A549 (cell line): ENCODE measurements around the gene ABCB9. TPM values are rescaled to one million over a fixed set of nuclear protein-coding genes. Genes with fewer than 3 reads are reported as not detected.

Source experiments
- ATAC-seq, 2 experiments: fragments of 200-7000 bp in 1 of 2; fragments of >200 bp in 1 of 2; cut with Nextera tagmentation in 1 of 2; cut with Tn5 transposase in 1 of 2; 3 replicates each; pipeline versions ENCODE4 v1.8.0 to v1.9.1; 2018 to 2020; ENCODE audit warnings: mild to moderate bottlenecking in 1 of 2, moderate library complexity in 1 of 2
- CTCF ChIA-PET: fragments of 300-600 bp; sonication (Branson Sonifier 250); formaldehyde crosslinking; extraction: SDS; loops from one replicate; lab custom pipeline; 2021; ENCODE audit warnings: antibody characterized with exemption, inconsistent platforms; lab: Yijun Ruan, JAX
- POLR2A ChIA-PET: fragments of 350-600 bp; formaldehyde crosslinking; extraction: SDS; loops from one replicate; lab custom pipeline; 2021; ENCODE audit warnings: antibody characterized with exemption, inconsistent platforms; lab: Yijun Ruan, JAX
- DNase-seq, 2 experiments: peaks; one replicate each; pipeline versions ENCODE4 v3.0.0 to v3.0.0-alpha.2; 2011 to 2016; ENCODE audit warnings: low read depth in 1 of 2, low spot score in 1 of 2
- FAIRE-seq: peaks from 2 replicates; lab custom pipeline; 2011; peaks lifted over from hg19 to GRCh38; lab: Jason Lieb, UNC
- H3K27ac ChIP-seq, 2 experiments: fragments of >200 bp; sonication (Bioruptor Twin); formaldehyde crosslinking; 3 replicates each; pipeline ENCODE4 v1.5.1; 2016 to 2017
- H3K4me1 ChIP-seq: fragments of >200 bp; sonication (Bioruptor Twin); formaldehyde crosslinking; 3 replicates; pipeline ENCODE4 v1.6.1; 2016
- H3K4me2 ChIP-seq: fragments of >200 bp; sonication (Bioruptor Twin); formaldehyde crosslinking; 3 replicates; pipeline ENCODE4 v1.6.1; 2016
- H3K4me3 ChIP-seq: fragments of >200 bp; sonication (Bioruptor Twin); formaldehyde crosslinking; 3 replicates; pipeline ENCODE4 v1.5.1; 2016
- H3K9me3 ChIP-seq: fragments of >200 bp; sonication (Bioruptor Twin); formaldehyde crosslinking; 3 replicates; pipeline ENCODE4 v1.6.1; 2016
- BCL3 ChIP-seq: fragments of >200 bp; sonication (Bioruptor Twin); formaldehyde crosslinking; IDR thresholded peaks from 3 replicates; pipeline ENCODE4 v1.6.1; 2016
- CHD2 ChIP-seq: fragments of 150-350 bp; IDR thresholded peaks from 2 replicates; pipeline ENCODE4 v1.6.1; 2014; ENCODE audit warnings: low read length; ENCODE audit not compliant: partially characterized antibody
- CHD4 ChIP-seq: fragments of 200-600 bp; sonication (generic); IDR thresholded peaks from 2 replicates; pipeline ENCODE4 v1.6.1; 2016; ENCODE audit warnings: antibody characterized with exemption, mild to moderate bottlenecking, borderline replicate concordance
- EHF ChIP-seq: fragments of 250-450 bp; sonication (Bioruptor Pico); IDR thresholded peaks from 2 replicates; pipeline ENCODE4 v1.5.0; 2020; ENCODE audit warnings: mild to moderate bottlenecking
- ELK1 ChIP-seq: fragments of 150-350 bp; IDR thresholded peaks from 2 replicates; pipeline ENCODE4 v1.6.1; 2014; ENCODE audit warnings: low read depth, mild to moderate bottlenecking, low read length
- FOSB ChIP-seq: fragments of 250-450 bp; sonication (Bioruptor Pico); IDR thresholded peaks from 2 replicates; pipeline ENCODE4 v1.5.0; 2020; ENCODE audit warnings: mild to moderate bottlenecking, moderate library complexity
- FOSL2 ChIP-seq, 2 experiments: fragments of 450-650 bp in 1 of 2; fragments of >200 bp in 1 of 2; sonication (Bioruptor Twin) in 1 of 2; formaldehyde crosslinking; IDR thresholded peaks; 2 replicates each; pipeline versions ENCODE4 v1.5.0 to v1.6.1; 2016 to 2020; ENCODE audit warnings: mild to moderate bottlenecking in 1 of 2, moderate library complexity in 1 of 2
- HEYL ChIP-seq: fragments of 250-450 bp; sonication (Bioruptor Pico); IDR thresholded peaks from 2 replicates; pipeline ENCODE4 v1.8.0; 2021; ENCODE audit warnings: mild to moderate bottlenecking, moderate library complexity
- HOXB13 ChIP-seq: fragments of 250-450 bp; sonication (Bioruptor Pico); IDR thresholded peaks from 2 replicates; pipeline ENCODE4 v1.5.0; 2020; ENCODE audit warnings: low read depth, mild to moderate bottlenecking, moderate library complexity
- JUNB ChIP-seq: fragments of >200 bp; sonication (Bioruptor Twin); formaldehyde crosslinking; IDR thresholded peaks from 2 replicates; pipeline ENCODE4 v1.6.1; 2016
- KDM1A ChIP-seq: fragments of 200-600 bp; sonication (generic); IDR thresholded peaks from 2 replicates; pipeline ENCODE4 v1.6.1; 2016; ENCODE audit warnings: low read depth, mild to moderate bottlenecking
- MAFK ChIP-seq: fragments of 450-650 bp; IDR thresholded peaks from 2 replicates; pipeline ENCODE4 v1.6.1; 2014; ENCODE audit not compliant: partially characterized antibody
- NFE2L2 ChIP-seq: fragments of 150-350 bp; conservative IDR thresholded peaks from 2 replicates; pipeline ENCODE4 v1.6.1; 2014; ENCODE audit warnings: low read length
- NR3C1 ChIP-seq: fragments of >200 bp; sonication (Bioruptor Twin); formaldehyde crosslinking; IDR thresholded peaks from 3 replicates; pipeline ENCODE4 v1.6.1; 2017
- POLR2A ChIP-seq: IDR thresholded peaks from 2 replicates; pipeline ENCODE4 v1.6.1; 2012; ENCODE audit warnings: mild to moderate bottlenecking, low read length
- RFX5 ChIP-seq: fragments of 450-650 bp; IDR thresholded peaks from 2 replicates; pipeline ENCODE4 v1.7.1; 2014; ENCODE audit warnings: antibody characterized with exemption, mild to moderate bottlenecking, moderate library complexity
- ZC3H11A ChIP-seq: fragments of 450-650 bp; IDR thresholded peaks from 2 replicates; pipeline ENCODE4 v1.6.1; 2014; ENCODE audit warnings: antibody characterized with exemption, mild to moderate bottlenecking
- WGBS: methylation state at CpG from one replicate; pipeline ENCODE4 v1.1.6; 2017; ENCODE audit errors: missing lambda C conversion rate; 5-methylcytosine and 5-hydroxymethylcytosine counted together
- polyA plus RNA-seq, 4 experiments: library from polyadenylated mRNA; depleted of rRNA in 3 of 4; stranded (reverse); fragments of >200 nt; fragmentation: RNase III in 1 of 4; extraction: RNeasy Plus Mini Kit Qiagen cat#74134 plus additional on column Dnase treatment in 1 of 4; gene quantifications; 2 replicates in 3 of 4; 3 replicates in 1 of 4; pipeline ENCODE4 v1.2.3, GENCODE V29; 2011 to 2017
- TF ChIP-seq, protein P1 (sequence below): fragments of >200 bp; sonication (Bioruptor Twin); formaldehyde crosslinking; IDR thresholded peaks from 3 replicates; pipeline ENCODE4 v1.5.1; 2016

The ABCB9 gene
- polyA plus RNA-seq, 2 of the 4 experiments (the other 2 are of a cell fraction), result 2.7 to 5.0 TPM

DNA sequence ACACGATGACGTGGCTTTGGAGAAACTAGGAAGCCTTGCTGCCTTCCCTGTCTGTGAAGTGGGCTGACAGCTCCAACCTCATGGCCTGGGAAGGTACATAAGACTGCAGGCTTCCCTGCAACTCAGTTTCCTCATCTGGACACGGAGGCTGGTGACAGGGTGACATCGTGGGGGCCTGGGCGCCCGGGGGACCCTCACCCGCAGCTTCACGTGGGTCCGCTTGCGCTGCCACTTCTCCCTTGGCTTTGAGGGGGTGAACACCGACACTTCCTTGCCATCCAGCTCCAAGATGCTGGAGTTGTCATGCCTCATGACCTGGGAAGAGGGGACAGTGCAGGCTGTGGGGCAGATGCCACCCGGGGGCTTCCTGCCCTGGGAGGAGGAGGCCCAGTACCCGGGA lies 21.8 kb upstream of the ABCB9 start:
- 86% methylated on average over 12 of the region's 13 CpGs for WGBS
- no peak overlapping the region for H3K27ac ChIP-seq

DNA sequence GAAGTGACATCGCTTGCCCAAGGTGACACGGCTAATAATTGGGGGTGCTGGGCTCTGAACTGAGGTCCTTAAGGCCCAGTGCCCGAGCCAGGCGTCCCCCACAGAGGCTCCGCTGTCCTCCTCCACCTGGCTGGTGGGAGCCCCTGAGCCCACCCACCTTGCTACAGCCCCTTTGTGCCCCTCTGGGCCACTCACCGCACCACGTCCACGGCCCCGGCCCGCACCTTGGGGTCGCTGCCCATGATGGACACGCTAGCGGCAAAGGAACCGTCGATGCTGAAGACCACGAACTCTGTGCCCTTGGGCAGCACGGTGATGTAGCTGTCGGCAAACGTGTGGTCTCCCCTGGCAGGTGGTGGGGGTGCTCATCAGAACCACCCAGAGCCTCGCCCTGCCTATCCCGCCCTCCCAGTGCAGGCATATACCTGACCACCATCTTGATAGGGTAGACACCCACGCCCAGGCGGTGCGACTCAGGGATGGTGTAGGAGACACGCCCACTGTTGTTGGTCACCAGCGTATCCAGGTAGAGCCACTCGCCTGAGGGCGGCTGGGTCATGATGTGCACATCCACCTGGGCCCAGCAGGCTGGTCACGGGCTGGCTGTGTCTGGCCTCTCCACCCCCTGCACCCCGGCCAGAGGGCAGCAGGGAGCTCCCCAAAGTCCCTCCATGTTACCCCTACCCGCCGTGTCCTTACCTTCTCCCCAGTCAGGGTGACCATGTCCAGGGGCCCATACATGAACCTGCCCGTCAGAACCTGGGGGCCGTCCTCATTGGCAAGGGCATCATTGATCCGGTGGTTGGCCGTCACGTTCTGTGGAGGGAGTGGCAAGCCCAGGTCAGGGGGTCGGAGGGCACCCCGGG lies 21.1 kb upstream of the ABCB9 start:
- DNase-seq (no peak), FAIRE-seq (no peak), ATAC-seq (no peak)
- TF ChIP-seq ELK1, result no peak
- TF ChIP-seq HOXB13 (CRISPR knock-in tag), result no peak
- TF ChIP-seq NFE2L2, result no peak
- Histone ChIP-seq H3K4me3 (no peak overlapping the region), H3K4me2 (no peak overlapping the region), H3K4me1 (peaks cover 2% of the 10 kb centered on the region; the same call in 2 of the 3 replicates), H3K9me3 (no peaks in the 10 kb centered on the region), H3K27ac (no peak overlapping the region)
- WGBS, result 94% methylated on average over 35 of the region's 39 CpGs
- ChIA-PET POLR2A (no interaction called here), CTCF (interaction anchor here (1.6 to 9.2 kb wide), 2 partner anchors 194 to 251 kb away, joined by 4 to 37 read pairs; no protein-coding TSS in a partner anchor)

More for the DNA sequence above, 21.8 kb upstream of the ABCB9 start:
- no peak overlapping the region for H3K4me2 ChIP-seq
- no peak for DNase-seq
- H3K9me3 ChIP-seq, result no peaks in the 10 kb centered on the region
- ATAC-seq, result no peak
- no peak for TF ChIP-seq CHD4
- TF ChIP-seq FOSB, result no peak
- TF ChIP-seq MAFK, result no peak
- no peak for TF ChIP-seq KDM1A
- no peak for TF ChIP-seq CHD2
- POLR2A ChIA-PET, result no interaction called here
- CTCF ChIA-PET, result interaction anchor here (0.6 to 9.2 kb wide), 3 partner anchors 29 to 250 kb away, joined by 3 to 37 read pairs (median 3); no protein-coding TSS in a partner anchor
- no peaks in the 10 kb centered on the region for H3K4me1 ChIP-seq
- no peak for FAIRE-seq
- H3K4me3 ChIP-seq, result no peak overlapping the region

GRCh38 chr12:122986258-122986871 lies 20.1 kb upstream of the ABCB9 start:
- CTCF ChIA-PET, result interaction anchor here (1.6 to 9.2 kb wide), 2 partner anchors 193 to 251 kb away, joined by 4 to 37 read pairs; no protein-coding TSS in a partner anchor
- POLR2A ChIA-PET, result no interaction called here
- Histone ChIP-seq H3K9me3 (no peaks in the 10 kb centered on the region), H3K4me2 (no peak overlapping the region), H3K4me1 (peaks cover 10% of the 10 kb centered on the region), H3K27ac (no peak overlapping the region), H3K4me3 (no peak overlapping the region)
- no peak for DNase-seq
- WGBS, result 97% methylated on average over 27 of the region's 40 CpGs
- TF ChIP-seq NR3C1, result no peak
- no peak for ATAC-seq
- FAIRE-seq, result no peak

DNA sequence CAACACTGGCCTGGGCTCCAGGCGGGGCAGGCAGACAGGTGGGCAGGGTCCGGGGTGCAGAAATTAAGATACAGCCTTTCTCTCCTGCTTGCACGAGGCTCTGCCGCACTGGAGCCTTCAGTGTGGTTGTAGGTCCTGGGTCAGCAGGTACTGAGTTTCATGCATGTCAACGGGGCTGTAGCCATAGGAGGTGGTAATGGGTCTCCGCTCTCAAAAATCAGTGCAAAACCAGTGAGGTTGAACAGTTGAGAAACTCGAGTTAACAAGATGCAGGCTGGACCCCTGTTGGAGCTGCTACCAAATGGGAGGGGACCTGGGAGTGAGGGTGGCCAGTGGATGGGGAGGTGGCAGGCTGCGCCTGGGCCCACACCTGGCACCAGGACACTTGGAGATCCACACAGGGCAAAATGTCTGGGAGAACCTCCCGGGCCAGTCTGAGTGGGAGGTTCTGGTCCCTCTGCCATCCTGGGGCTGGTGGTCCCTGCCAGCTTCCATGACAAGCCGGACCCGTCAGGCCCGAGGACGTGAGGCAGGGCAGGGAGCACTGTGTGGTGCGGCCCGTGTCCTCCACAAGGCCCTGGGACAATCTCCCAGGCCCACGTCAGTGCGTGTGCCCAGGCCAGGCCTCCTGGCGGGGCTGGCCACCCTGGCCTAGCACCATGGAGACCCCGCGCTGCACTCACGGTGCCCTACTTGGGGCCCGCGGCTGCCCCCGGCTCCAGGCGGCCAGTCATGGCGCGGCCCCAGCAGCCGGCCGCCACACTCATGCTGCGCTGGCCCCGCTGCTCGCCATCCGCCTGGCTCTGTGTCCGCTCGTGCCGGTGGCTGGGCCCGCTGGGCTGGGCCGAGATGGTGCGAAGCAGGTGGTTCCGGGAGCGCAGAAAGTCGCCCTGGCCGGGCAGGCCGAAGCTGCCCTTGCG lies 19.3 kb upstream of the ABCB9 start:
- peaks cover 10% of the 10 kb centered on the region for H3K4me1 ChIP-seq
- H3K4me3 ChIP-seq, result no peak overlapping the region
- ChIA-PET POLR2A (no interaction called here), CTCF (interaction anchor here (1.6 to 4.8 kb wide), 2 partner anchors 192 to 252 kb away, joined by 4 to 26 read pairs; no protein-coding TSS in a partner anchor)
- DNase-seq, result no peak
- no peak overlapping the region for H3K4me2 ChIP-seq
- H3K27ac ChIP-seq, result no peak overlapping the region
- no peak for FAIRE-seq
- 92% methylated on average over 23 of the region's 45 CpGs for WGBS
- TF ChIP-seq, protein P1, sequence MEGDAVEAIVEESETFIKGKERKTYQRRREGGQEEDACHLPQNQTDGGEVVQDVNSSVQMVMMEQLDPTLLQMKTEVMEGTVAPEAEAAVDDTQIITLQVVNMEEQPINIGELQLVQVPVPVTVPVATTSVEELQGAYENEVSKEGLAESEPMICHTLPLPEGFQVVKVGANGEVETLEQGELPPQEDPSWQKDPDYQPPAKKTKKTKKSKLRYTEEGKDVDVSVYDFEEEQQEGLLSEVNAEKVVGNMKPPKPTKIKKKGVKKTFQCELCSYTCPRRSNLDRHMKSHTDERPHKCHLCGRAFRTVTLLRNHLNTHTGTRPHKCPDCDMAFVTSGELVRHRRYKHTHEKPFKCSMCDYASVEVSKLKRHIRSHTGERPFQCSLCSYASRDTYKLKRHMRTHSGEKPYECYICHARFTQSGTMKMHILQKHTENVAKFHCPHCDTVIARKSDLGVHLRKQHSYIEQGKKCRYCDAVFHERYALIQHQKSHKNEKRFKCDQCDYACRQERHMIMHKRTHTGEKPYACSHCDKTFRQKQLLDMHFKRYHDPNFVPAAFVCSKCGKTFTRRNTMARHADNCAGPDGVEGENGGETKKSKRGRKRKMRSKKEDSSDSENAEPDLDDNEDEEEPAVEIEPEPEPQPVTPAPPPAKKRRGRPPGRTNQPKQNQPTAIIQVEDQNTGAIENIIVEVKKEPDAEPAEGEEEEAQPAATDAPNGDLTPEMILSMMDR, result no peak
- TF ChIP-seq FOSB (no peak), NFE2L2 (no peak), BCL3 (no peak), ZC3H11A (no peak), HEYL (CRISPR knock-in tag) (no peak), JUNB (no peak), EHF (CRISPR knock-in tag) (no peak), FOSL2 (IDR thresholded peaks at IDR 0.05) (no peak), FOSL2 (CRISPR knock-in tag; IDR thresholded peaks at IDR 0.05) (no peak), CHD4 (no peak), POLR2A (no peak), NR3C1 (no peak), RFX5 (no peak)
- ATAC-seq, result no peak
- no peaks in the 10 kb centered on the region for H3K9me3 ChIP-seq
